22Rv1 (cell line): ENCODE data around the gene GAPDH.
A peak's percentile ranks its signal among the peaks of the same experiment; 100 is the strongest.
"Not testable (repeated sequence)": the region's sequence is repeated elsewhere in the genome, so short reads cannot be mapped to it uniquely, and the experiment has no call there.

Experiments used
- ZFX ChIP-seq: fragments of 450-650 bp; IDR thresholded peaks from 2 replicates; pipeline ENCODE4 v1.6.1; 2017; ENCODE audit warnings: antibody characterized with exemption, borderline replicate concordance
- TF ChIP-seq, protein P1 (sequence below): fragments of 450-650 bp; IDR thresholded peaks from 2 replicates; pipeline ENCODE4 v1.5.1; 2017; ENCODE audit warnings: mild to moderate bottlenecking

DNA sequence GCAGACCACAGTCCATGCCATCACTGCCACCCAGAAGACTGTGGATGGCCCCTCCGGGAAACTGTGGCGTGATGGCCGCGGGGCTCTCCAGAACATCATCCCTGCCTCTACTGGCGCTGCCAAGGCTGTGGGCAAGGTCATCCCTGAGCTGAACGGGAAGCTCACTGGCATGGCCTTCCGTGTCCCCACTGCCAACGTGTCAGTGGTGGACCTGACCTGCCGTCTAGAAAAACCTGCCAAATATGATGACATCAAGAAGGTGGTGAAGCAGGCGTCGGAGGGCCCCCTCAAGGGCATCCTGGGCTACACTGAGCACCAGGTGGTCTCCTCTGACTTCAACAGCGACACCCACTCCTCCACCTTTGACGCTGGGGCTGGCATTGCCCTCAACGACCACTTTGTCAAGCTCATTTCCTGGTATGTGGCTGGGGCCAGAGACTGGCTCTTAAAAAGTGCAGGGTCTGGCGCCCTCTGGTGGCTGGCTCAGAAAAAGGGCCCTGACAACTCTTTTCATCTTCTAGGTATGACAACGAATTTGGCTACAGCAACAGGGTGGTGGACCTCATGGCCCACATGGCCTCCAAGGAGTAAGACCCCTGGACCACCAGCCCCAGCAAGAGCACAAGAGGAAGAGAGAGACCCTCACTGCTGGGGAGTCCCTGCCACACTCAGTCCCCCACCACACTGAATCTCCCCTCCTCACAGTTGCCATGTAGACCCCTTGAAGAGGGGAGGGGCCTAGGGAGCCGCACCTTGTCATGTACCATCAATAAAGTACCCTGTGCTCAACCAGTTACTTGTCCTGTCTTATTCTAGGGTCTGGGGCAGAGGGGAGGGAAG lies 3.5 kb downstream of the GAPDH start:
- TF ChIP-seq, protein P1, sequence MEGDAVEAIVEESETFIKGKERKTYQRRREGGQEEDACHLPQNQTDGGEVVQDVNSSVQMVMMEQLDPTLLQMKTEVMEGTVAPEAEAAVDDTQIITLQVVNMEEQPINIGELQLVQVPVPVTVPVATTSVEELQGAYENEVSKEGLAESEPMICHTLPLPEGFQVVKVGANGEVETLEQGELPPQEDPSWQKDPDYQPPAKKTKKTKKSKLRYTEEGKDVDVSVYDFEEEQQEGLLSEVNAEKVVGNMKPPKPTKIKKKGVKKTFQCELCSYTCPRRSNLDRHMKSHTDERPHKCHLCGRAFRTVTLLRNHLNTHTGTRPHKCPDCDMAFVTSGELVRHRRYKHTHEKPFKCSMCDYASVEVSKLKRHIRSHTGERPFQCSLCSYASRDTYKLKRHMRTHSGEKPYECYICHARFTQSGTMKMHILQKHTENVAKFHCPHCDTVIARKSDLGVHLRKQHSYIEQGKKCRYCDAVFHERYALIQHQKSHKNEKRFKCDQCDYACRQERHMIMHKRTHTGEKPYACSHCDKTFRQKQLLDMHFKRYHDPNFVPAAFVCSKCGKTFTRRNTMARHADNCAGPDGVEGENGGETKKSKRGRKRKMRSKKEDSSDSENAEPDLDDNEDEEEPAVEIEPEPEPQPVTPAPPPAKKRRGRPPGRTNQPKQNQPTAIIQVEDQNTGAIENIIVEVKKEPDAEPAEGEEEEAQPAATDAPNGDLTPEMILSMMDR = peak; percentile 99
- not testable (repeated sequence) for TF ChIP-seq ZFX
